Neural progenitor cell (in vitro differentiated cells): ENCODE results near the gene MOB2. TPM values are rescaled to one million over a fixed set of nuclear protein-coding genes. Genes with fewer than 3 reads are reported as not detected.

Source experiments
- DNase-seq: peaks from one replicate; pipeline ENCODE4 v3.0.0-alpha.2; 2016; ENCODE audit warnings: low spot score
- H2AFZ ChIP-seq: fragments of 200-600 bp; sonication (generic); replicated peaks from 2 replicates; pipeline ENCODE4 v1.6.1; 2016; ENCODE audit warnings: antibody characterized with exemption
- H3F3A ChIP-seq: fragments of 200-600 bp; sonication (generic); 2 replicates; pipeline ENCODE4 v1.6.1; 2016; ENCODE audit warnings: antibody characterized with exemption, low read depth
- H3K27ac ChIP-seq: fragments of 200-600 bp; sonication (generic); 2 replicates; pipeline ENCODE4 v1.5.1; 2016; ENCODE audit warnings: mild to moderate bottlenecking
- H3K27me3 ChIP-seq: fragments of 200-600 bp; sonication (generic); 2 replicates; pipeline ENCODE4 v1.6.1; 2016; ENCODE audit warnings: mild to moderate bottlenecking, moderate library complexity
- H3K36me3 ChIP-seq: fragments of 200-600 bp; sonication (generic); 2 replicates; pipeline ENCODE4 v1.5.1; 2016
- H3K4me1 ChIP-seq: fragments of 200-600 bp; sonication (generic); 2 replicates; pipeline ENCODE4 v1.6.1; 2016; ENCODE audit warnings: mixed run types
- H3K4me2 ChIP-seq: fragments of 200-600 bp; sonication (generic); 2 replicates; pipeline ENCODE4 v1.6.1; 2016
- H3K4me3 ChIP-seq: fragments of 200-600 bp; sonication (generic); 2 replicates; pipeline ENCODE4 v1.5.1; 2016
- H3K79me2 ChIP-seq: fragments of 200-600 bp; sonication (generic); 2 replicates; pipeline ENCODE4 v1.6.1; 2016; ENCODE audit warnings: low read depth
- H3K9ac ChIP-seq: fragments of 200-600 bp; sonication (generic); 2 replicates; pipeline ENCODE4 v1.6.1; 2016
- H3K9me3 ChIP-seq: fragments of 200-600 bp; sonication (generic); 2 replicates; pipeline ENCODE4 v1.5.1; 2016; ENCODE audit warnings: low read depth
- H4K20me1 ChIP-seq: fragments of 200-600 bp; sonication (generic); 2 replicates; pipeline ENCODE4 v1.6.1; 2016; ENCODE audit warnings: low read depth
- H3K27ac Mint-ChIP-seq: 3 replicates; pipeline ENCODE4 v1.8.0; 2021; ENCODE audit warnings: mixed read lengths
- H3K27me3 Mint-ChIP-seq: 2 replicates; pipeline ENCODE4 v1.8.0; 2022; ENCODE audit warnings: low read depth, mild to moderate bottlenecking, inconsistent platforms, moderate library complexity, mixed read lengths; ENCODE audit not compliant: insufficient read depth
- H3K36me3 Mint-ChIP-seq: 3 replicates; pipeline ENCODE4 v1.8.0; 2021; ENCODE audit warnings: mixed read lengths
- H3K4me1 Mint-ChIP-seq: 3 replicates; pipeline ENCODE4 v1.8.0; 2021; ENCODE audit warnings: mixed read lengths
- H3K4me3 Mint-ChIP-seq: 3 replicates; pipeline ENCODE4 v1.8.0; 2021; ENCODE audit warnings: mild to moderate bottlenecking, moderate library complexity, mixed read lengths
- H3K9me3 Mint-ChIP-seq: 3 replicates; pipeline ENCODE4 v1.8.0; 2020; ENCODE audit warnings: mixed read lengths
- EZH2 ChIP-seq: fragments of 200-600 bp; sonication (generic); IDR thresholded peaks from 2 replicates; pipeline ENCODE4 v1.6.1; 2017; ENCODE audit warnings: antibody characterized with exemption, mild to moderate bottlenecking, moderate library complexity
- EZH2phosphoT487 ChIP-seq: fragments of 200-600 bp; sonication (generic); IDR thresholded peaks from 2 replicates; pipeline ENCODE4 v1.6.1; 2017; ENCODE audit warnings: antibody characterized with exemption
- total RNA-seq: library from RNA; depleted of rRNA; stranded (reverse); fragments of >200 nt; gene quantifications from 2 replicates; pipeline ENCODE4 v1.2.3, GENCODE V29; 2015; ENCODE audit warnings: low replicate concordance
- TF ChIP-seq, protein P1 (sequence below): fragments of 200-600 bp; sonication (generic); IDR thresholded peaks from 2 replicates; pipeline ENCODE4 v1.5.1; 2017; ENCODE audit warnings: antibody characterized with exemption, mild to moderate bottlenecking

MOB2 gene
- total RNA-seq, 1 donor from 2014 or later, result 8.0 TPM

GRCh38 chr11:1448882-1449281 is 37.7 kb downstream of the MOB2 start:
- no peak overlapping the region for H3K4me2 ChIP-seq
- no peaks in the 10 kb centered on the region for H3K27me3 Mint-ChIP-seq
- H3F3A ChIP-seq, result no peaks in the 10 kb centered on the region
- H3K4me1 ChIP-seq, result peaks cover 4% of the 10 kb centered on the region
- H3K27ac ChIP-seq, result no peak overlapping the region
- no peak overlapping the region for H3K4me3 Mint-ChIP-seq
- H3K9me3 Mint-ChIP-seq, result no peaks in the 10 kb centered on the region
- no peaks in the 10 kb centered on the region for H3K4me1 Mint-ChIP-seq
- H2AFZ ChIP-seq, result no peak overlapping the region
- no peaks in the 10 kb centered on the region for H3K36me3 ChIP-seq
- H3K27ac Mint-ChIP-seq, result no peak overlapping the region
- H3K9ac ChIP-seq, result no peak overlapping the region
- no peak overlapping the region for H3K4me3 ChIP-seq
- H3K36me3 Mint-ChIP-seq, result no peaks in the 10 kb centered on the region
- H4K20me1 ChIP-seq, result peaks cover 13% of the 10 kb centered on the region
- no peaks in the 10 kb centered on the region for H3K79me2 ChIP-seq
- H3K27me3 ChIP-seq, result no peaks in the 10 kb centered on the region
- DNase-seq, result no peak
- TF ChIP-seq EZH2, result no peak
- no peak for TF ChIP-seq EZH2phosphoT487
- TF ChIP-seq, protein P1, sequence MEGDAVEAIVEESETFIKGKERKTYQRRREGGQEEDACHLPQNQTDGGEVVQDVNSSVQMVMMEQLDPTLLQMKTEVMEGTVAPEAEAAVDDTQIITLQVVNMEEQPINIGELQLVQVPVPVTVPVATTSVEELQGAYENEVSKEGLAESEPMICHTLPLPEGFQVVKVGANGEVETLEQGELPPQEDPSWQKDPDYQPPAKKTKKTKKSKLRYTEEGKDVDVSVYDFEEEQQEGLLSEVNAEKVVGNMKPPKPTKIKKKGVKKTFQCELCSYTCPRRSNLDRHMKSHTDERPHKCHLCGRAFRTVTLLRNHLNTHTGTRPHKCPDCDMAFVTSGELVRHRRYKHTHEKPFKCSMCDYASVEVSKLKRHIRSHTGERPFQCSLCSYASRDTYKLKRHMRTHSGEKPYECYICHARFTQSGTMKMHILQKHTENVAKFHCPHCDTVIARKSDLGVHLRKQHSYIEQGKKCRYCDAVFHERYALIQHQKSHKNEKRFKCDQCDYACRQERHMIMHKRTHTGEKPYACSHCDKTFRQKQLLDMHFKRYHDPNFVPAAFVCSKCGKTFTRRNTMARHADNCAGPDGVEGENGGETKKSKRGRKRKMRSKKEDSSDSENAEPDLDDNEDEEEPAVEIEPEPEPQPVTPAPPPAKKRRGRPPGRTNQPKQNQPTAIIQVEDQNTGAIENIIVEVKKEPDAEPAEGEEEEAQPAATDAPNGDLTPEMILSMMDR, result no peak
- H3K9me3 ChIP-seq, result no peaks in the 10 kb centered on the region

GRCh38 chr11:1447845-1448825 is 38.4 kb downstream of the MOB2 start:
- H3K4me1 ChIP-seq, result peaks cover 4% of the 10 kb centered on the region
- H3F3A ChIP-seq, result no peaks in the 10 kb centered on the region
- H3K9ac ChIP-seq, result no peak overlapping the region
- H4K20me1 ChIP-seq, result peaks cover 13% of the 10 kb centered on the region
- no peaks in the 10 kb centered on the region for H3K9me3 ChIP-seq
- Mint-ChIP-seq H3K9me3 (no peaks in the 10 kb centered on the region), H3K27me3 (no peaks in the 10 kb centered on the region), H3K4me1 (no peaks in the 10 kb centered on the region), H3K4me3 (no peak overlapping the region), H3K36me3 (no peaks in the 10 kb centered on the region), H3K27ac (no peak overlapping the region)
- no peaks in the 10 kb centered on the region for H3K79me2 ChIP-seq
- H2AFZ ChIP-seq, result no peak overlapping the region
- H3K4me3 ChIP-seq, result no peak overlapping the region
- no peak overlapping the region for H3K4me2 ChIP-seq
- DNase-seq, result no peak
- no peaks in the 10 kb centered on the region for H3K27me3 ChIP-seq
- no peak overlapping the region for H3K27ac ChIP-seq
- H3K36me3 ChIP-seq, result no peaks in the 10 kb centered on the region
- TF ChIP-seq EZH2, result no peak
- TF ChIP-seq, protein P1, result no peak

DNA sequence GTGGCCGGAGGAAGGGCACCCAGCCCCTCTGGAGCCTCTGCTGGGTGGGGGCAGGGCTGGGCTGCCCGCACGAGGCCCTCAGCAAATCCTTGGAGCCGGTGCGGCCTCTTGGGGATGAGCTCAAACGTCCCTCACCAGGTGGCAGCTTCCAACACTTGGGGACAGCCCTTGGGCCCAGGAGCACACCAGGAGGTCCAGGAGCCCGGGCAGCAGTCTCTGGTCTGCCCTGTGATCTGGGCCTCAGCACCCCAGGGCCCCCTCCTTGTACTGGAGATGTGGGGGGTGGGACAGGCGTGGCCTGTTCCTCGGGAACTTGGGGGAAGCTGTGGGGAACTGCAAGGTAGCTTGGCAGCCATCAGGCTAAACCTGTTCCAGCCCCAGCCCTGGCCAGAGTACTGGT is 40.0 kb downstream of the MOB2 start:
- Mint-ChIP-seq H3K27me3 (no peaks in the 10 kb centered on the region), H3K27ac (no peak overlapping the region), H3K9me3 (no peaks in the 10 kb centered on the region), H3K4me3 (no peak overlapping the region), H3K4me1 (no peaks in the 10 kb centered on the region), H3K36me3 (no peaks in the 10 kb centered on the region)
- Histone ChIP-seq H3K27ac (no peak overlapping the region), H3K9ac (no peak overlapping the region), H2AFZ (no peak overlapping the region), H3K36me3 (no peaks in the 10 kb centered on the region), H3K4me2 (no peak overlapping the region), H3K4me1 (peaks cover 4% of the 10 kb centered on the region), H3K4me3 (no peak overlapping the region), H3K9me3 (no peaks in the 10 kb centered on the region), H3K27me3 (no peaks in the 10 kb centered on the region), H3F3A (no peaks in the 10 kb centered on the region), H4K20me1 (peaks cover 8% of the 10 kb centered on the region), H3K79me2 (no peaks in the 10 kb centered on the region)
- TF ChIP-seq EZH2phosphoT487 (no peak), EZH2 (no peak)
- TF ChIP-seq, protein P1, result no peak
- no peak for DNase-seq
